Parathyroid adenoma (tissue), 2 donors: ENCODE measurements around the gene PRPSAP2.

Source experiments
- H2AFZ ChIP-seq: fragments of 300-600 bp; sonication (generic); one replicate; pipeline ENCODE4 v1.7.0; 2017; ENCODE audit warnings: antibody characterized with exemption, mild to moderate bottlenecking
- H3K27ac ChIP-seq: fragments of 300-600 bp; sonication (generic); one replicate; pipeline ENCODE4 v1.7.0; 2017
- H3K27me3 ChIP-seq: fragments of 300-600 bp; sonication (generic); one replicate; pipeline ENCODE4 v1.7.0; 2017; ENCODE audit warnings: low read length; ENCODE audit not compliant: control insufficient read depth, insufficient read depth
- H3K36me3 ChIP-seq: fragments of 300-600 bp; sonication (generic); one replicate; pipeline ENCODE4 v1.7.0; 2017; ENCODE audit warnings: low read length; ENCODE audit not compliant: control insufficient read depth, insufficient read depth
- H3K4me1 ChIP-seq: fragments of 300-600 bp; sonication (generic); one replicate; pipeline ENCODE4 v1.7.0; 2017; ENCODE audit warnings: control low read depth
- H3K4me2 ChIP-seq: fragments of 300-600 bp; sonication (generic); one replicate; pipeline ENCODE4 v1.7.0; 2017; ENCODE audit warnings: low read length
- H3K4me3 ChIP-seq: fragments of 300-600 bp; sonication (generic); one replicate; pipeline ENCODE4 v1.7.0; 2017; ENCODE audit warnings: low read depth, low read length
- H3K79me2 ChIP-seq: fragments of 300-600 bp; sonication (generic); one replicate; pipeline ENCODE4 v1.7.0; 2017; ENCODE audit warnings: control low read depth
- H3K9ac ChIP-seq: fragments of 300-600 bp; sonication (generic); one replicate; pipeline ENCODE4 v1.7.0; 2017; ENCODE audit warnings: mild to moderate bottlenecking
- H3K9me3 ChIP-seq: fragments of 300-600 bp; sonication (generic); one replicate; pipeline ENCODE4 v1.7.0; 2017; ENCODE audit warnings: low read length; ENCODE audit not compliant: control insufficient read depth
- CTCF ChIP-seq: fragments of 300-600 bp; sonication (generic); IDR thresholded peaks from one replicate; pipeline ENCODE4 v1.7.0; 2017; ENCODE audit warnings: antibody characterized with exemption, mild to moderate bottlenecking
- donor health status: primary hyperparathyroidism.

PRPSAP2 gene

GRCh38 chr17:18891541-18891940 is 33.6 kb downstream of the PRPSAP2 start:
- Histone ChIP-seq H3K9me3 (no peaks in the 10 kb centered on the region), H3K4me2 (no peak overlapping the region), H3K4me3 (no peak overlapping the region), H3K79me2 (peaks cover 8% of the 10 kb centered on the region), H3K27ac (no peak overlapping the region), H3K27me3 (no peaks in the 10 kb centered on the region), H2AFZ (no peak overlapping the region), H3K36me3 (no peaks in the 10 kb centered on the region), H3K9ac (no peak overlapping the region), H3K4me1 (peaks cover 7% of the 10 kb centered on the region)
- TF ChIP-seq CTCF, result no peak

GRCh38 chr17:18896146-18896545 is 38.2 kb downstream of the PRPSAP2 start:
- TF ChIP-seq CTCF, result no peak
- H3K27ac ChIP-seq, result no peak overlapping the region
- H3K4me2 ChIP-seq, result no peak overlapping the region
- H3K9ac ChIP-seq, result no peak overlapping the region
- H3K4me3 ChIP-seq, result no peak overlapping the region
- peaks cover 11% of the 10 kb centered on the region for H3K79me2 ChIP-seq
- H3K27me3 ChIP-seq, result no peaks in the 10 kb centered on the region
- H2AFZ ChIP-seq, result no peak overlapping the region
- H3K36me3 ChIP-seq, result peaks cover 2% of the 10 kb centered on the region
- no peaks in the 10 kb centered on the region for H3K9me3 ChIP-seq
- H3K4me1 ChIP-seq, result no peaks in the 10 kb centered on the region

GRCh38 chr17:18896947-18897346 is 39.0 kb downstream of the PRPSAP2 start:
- peaks cover 2% of the 10 kb centered on the region for H3K36me3 ChIP-seq
- H3K79me2 ChIP-seq, result peaks cover 11% of the 10 kb centered on the region
- no peaks in the 10 kb centered on the region for H3K9me3 ChIP-seq
- H3K4me2 ChIP-seq, result no peak overlapping the region
- H3K4me3 ChIP-seq, result no peak overlapping the region
- no peak overlapping the region for H3K9ac ChIP-seq
- no peak overlapping the region for H2AFZ ChIP-seq
- TF ChIP-seq CTCF, result no peak
- H3K4me1 ChIP-seq, result no peaks in the 10 kb centered on the region
- no peak overlapping the region for H3K27ac ChIP-seq
- H3K27me3 ChIP-seq, result no peaks in the 10 kb centered on the region

GRCh38 chr17:18904482-18904881 is 46.6 kb downstream of the PRPSAP2 start:
- H3K4me1 ChIP-seq, result no peaks in the 10 kb centered on the region
- no peak for TF ChIP-seq CTCF
- H3K27ac ChIP-seq, result no peak overlapping the region
- no peaks in the 10 kb centered on the region for H3K36me3 ChIP-seq
- H3K79me2 ChIP-seq, result peaks cover 14% of the 10 kb centered on the region
- H3K9me3 ChIP-seq, result no peaks in the 10 kb centered on the region
- no peaks in the 10 kb centered on the region for H3K27me3 ChIP-seq
- no peak overlapping the region for H3K9ac ChIP-seq
- no peak overlapping the region for H3K4me3 ChIP-seq
- no peak overlapping the region for H3K4me2 ChIP-seq
- no peak overlapping the region for H2AFZ ChIP-seq

GRCh38 chr17:18905226-18905625 is 47.3 kb downstream of the PRPSAP2 start:
- Histone ChIP-seq H3K9me3 (no peaks in the 10 kb centered on the region), H3K9ac (no peak overlapping the region), H3K4me1 (no peaks in the 10 kb centered on the region), H3K36me3 (no peaks in the 10 kb centered on the region), H3K4me2 (no peak overlapping the region), H3K4me3 (no peak overlapping the region), H2AFZ (no peak overlapping the region), H3K79me2 (peaks cover 16% of the 10 kb centered on the region), H3K27ac (no peak overlapping the region), H3K27me3 (no peaks in the 10 kb centered on the region)
- TF ChIP-seq CTCF, result no peak
